Mesendoderm (in vitro differentiated cells): Measurements from ENCODE around the gene PKD2.
"Not testable (repeated sequence)": the region's sequence is repeated elsewhere in the genome, so short reads cannot be mapped to it uniquely, and the experiment has no call there.

ENCODE experiments used
- DNase-seq: peaks from one replicate; pipeline ENCODE4 v3.0.0; 2013
- H2AK5ac ChIP-seq: 2 replicates; pipeline ENCODE4 v1.6.1; 2013; ENCODE audit warnings: low read length, inconsistent platforms
- H2BK120ac ChIP-seq: 2 replicates; pipeline ENCODE4 v1.6.1; 2013; ENCODE audit warnings: low read depth, mild to moderate bottlenecking, low read length, moderate library complexity, mixed read lengths
- H2BK15ac ChIP-seq: replicated peaks from 2 replicates; pipeline ENCODE4 v1.6.1; 2013; ENCODE audit warnings: low read depth, mild to moderate bottlenecking, moderate library complexity
- H2BK5ac ChIP-seq: 2 replicates; pipeline ENCODE4 v1.6.1; 2013; ENCODE audit warnings: low read length, inconsistent platforms
- H3K18ac ChIP-seq: 2 replicates; pipeline ENCODE4 v1.6.1; 2013; ENCODE audit warnings: mild to moderate bottlenecking, low read length, mixed read lengths
- H3K23ac ChIP-seq: one replicate; pipeline ENCODE4 v1.6.1; 2013; ENCODE audit warnings: low read length
- H3K27ac ChIP-seq: 2 replicates; pipeline ENCODE4 v1.5.1; 2013; ENCODE audit warnings: low read depth, mild to moderate bottlenecking, inconsistent platforms, low read length, moderate library complexity
- H3K27me3 ChIP-seq: 2 replicates; pipeline ENCODE4 v1.6.1; 2013; ENCODE audit warnings: low read length, control low read depth, mild to moderate bottlenecking, inconsistent platforms; ENCODE audit not compliant: insufficient read depth, poor library complexity
- H3K36me3 ChIP-seq: 2 replicates; pipeline ENCODE4 v1.6.1; 2013; ENCODE audit warnings: low read length, inconsistent platforms; ENCODE audit not compliant: control insufficient read depth, insufficient read depth
- H3K4ac ChIP-seq: one replicate; pipeline ENCODE4 v1.6.1; 2013; ENCODE audit warnings: low read depth, mild to moderate bottlenecking, low read length, moderate library complexity
- H3K4me1 ChIP-seq: 2 replicates; pipeline ENCODE4 v1.6.1; 2013; ENCODE audit warnings: low read depth, low read length, inconsistent platforms; ENCODE audit not compliant: control insufficient read depth
- H3K4me2 ChIP-seq: 2 replicates; pipeline ENCODE4 v1.6.1; 2013; ENCODE audit warnings: low read length
- H3K4me3 ChIP-seq: 2 replicates; pipeline ENCODE4 v1.5.1; 2013; ENCODE audit warnings: mild to moderate bottlenecking, low read length
- H3K56ac ChIP-seq: one replicate; pipeline ENCODE4 v1.6.1; 2013; ENCODE audit warnings: low read length
- H3K79me1 ChIP-seq: 2 replicates; pipeline ENCODE4 v1.6.1; 2013; ENCODE audit warnings: low read length, inconsistent platforms
- H3K79me2 ChIP-seq: 2 replicates; pipeline ENCODE4 v1.6.1; 2013; ENCODE audit warnings: mild to moderate bottlenecking, low read length; ENCODE audit not compliant: control insufficient read depth, insufficient read depth
- H3K9ac ChIP-seq: 2 replicates; pipeline ENCODE4 v1.6.1; 2013; ENCODE audit warnings: low read length, inconsistent platforms
- H4K5ac ChIP-seq: one replicate; pipeline ENCODE4 v1.6.1; 2013; ENCODE audit warnings: low read length
- H4K8ac ChIP-seq: one replicate; pipeline ENCODE4 v1.6.1; 2013; ENCODE audit warnings: low read depth, mild to moderate bottlenecking, control low read depth, low read length, moderate library complexity
- WGBS: extraction: QIAGEN DNeasy Blood & Tissue Kit; methylation state at CpG from one replicate; pipeline ENCODE4 v1.1.7; 2013; ENCODE audit warnings: low lambda C conversion rate, missing lambda C conversion rate; ENCODE audit not compliant: insufficient coverage; ENCODE audit errors: extremely low coverage; 5-methylcytosine and 5-hydroxymethylcytosine counted together

PKD2 gene

GRCh38 chr4:88021824-88022223 lies 14.4 kb downstream of the PKD2 start:
- no peak overlapping the region for H3K4me2 ChIP-seq
- H3K23ac ChIP-seq = no peak overlapping the region
- no peak overlapping the region for H2BK120ac ChIP-seq
- H3K27ac ChIP-seq = no peak overlapping the region
- H3K4me3 ChIP-seq = no peak overlapping the region
- H3K18ac ChIP-seq = no peak overlapping the region
- no peak overlapping the region for H4K8ac ChIP-seq
- no peaks in the 10 kb centered on the region for H3K27me3 ChIP-seq
- H2BK15ac ChIP-seq = no peak overlapping the region
- no peak overlapping the region for H4K5ac ChIP-seq
- no peak overlapping the region for H2BK5ac ChIP-seq
- H3K79me2 ChIP-seq = peaks cover 6% of the 10 kb centered on the region
- no peak overlapping the region for H3K4ac ChIP-seq
- H3K9ac ChIP-seq = no peak overlapping the region
- DNase-seq = no peak
- H3K56ac ChIP-seq = no peak overlapping the region
- no peaks in the 10 kb centered on the region for H3K36me3 ChIP-seq
- peaks cover 2% of the 10 kb centered on the region for H3K79me1 ChIP-seq
- H3K4me1 ChIP-seq = no peaks in the 10 kb centered on the region
- no peak overlapping the region for H2AK5ac ChIP-seq

DNA sequence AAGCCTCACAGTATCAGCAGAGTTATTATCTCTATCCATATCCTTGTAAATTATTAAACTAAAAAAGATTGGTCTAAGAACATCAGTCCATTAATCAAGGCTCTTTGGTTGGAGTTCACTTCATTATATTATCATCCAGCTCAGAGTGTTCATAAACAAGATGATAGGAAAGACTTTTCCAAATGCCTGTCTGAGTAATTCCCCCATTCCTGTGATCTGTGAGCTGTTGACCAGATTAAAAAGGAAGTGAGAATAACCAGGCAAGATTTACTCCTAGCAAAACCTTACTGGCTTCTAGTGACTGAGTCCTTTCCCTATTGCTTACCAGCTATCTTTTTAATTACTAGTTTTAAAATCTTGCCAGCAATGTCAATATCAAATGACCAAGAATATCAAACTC lies 14.9 kb downstream of the PKD2 start:
- Histone ChIP-seq H3K23ac (no peak overlapping the region), H3K27ac (no peak overlapping the region), H3K36me3 (no peaks in the 10 kb centered on the region), H2BK5ac (no peak overlapping the region), H2BK15ac (no peak overlapping the region), H3K56ac (no peak overlapping the region), H3K4ac (no peak overlapping the region), H3K18ac (no peak overlapping the region), H2AK5ac (no peak overlapping the region), H3K27me3 (no peaks in the 10 kb centered on the region), H3K4me3 (no peak overlapping the region), H4K5ac (no peak overlapping the region), H3K4me2 (no peak overlapping the region), H3K79me2 (peaks cover 4% of the 10 kb centered on the region), H3K79me1 (no peaks in the 10 kb centered on the region), H3K4me1 (no peaks in the 10 kb centered on the region), H4K8ac (no peak overlapping the region), H2BK120ac (no peak overlapping the region), H3K9ac (no peak overlapping the region)
- no peak for DNase-seq

DNA sequence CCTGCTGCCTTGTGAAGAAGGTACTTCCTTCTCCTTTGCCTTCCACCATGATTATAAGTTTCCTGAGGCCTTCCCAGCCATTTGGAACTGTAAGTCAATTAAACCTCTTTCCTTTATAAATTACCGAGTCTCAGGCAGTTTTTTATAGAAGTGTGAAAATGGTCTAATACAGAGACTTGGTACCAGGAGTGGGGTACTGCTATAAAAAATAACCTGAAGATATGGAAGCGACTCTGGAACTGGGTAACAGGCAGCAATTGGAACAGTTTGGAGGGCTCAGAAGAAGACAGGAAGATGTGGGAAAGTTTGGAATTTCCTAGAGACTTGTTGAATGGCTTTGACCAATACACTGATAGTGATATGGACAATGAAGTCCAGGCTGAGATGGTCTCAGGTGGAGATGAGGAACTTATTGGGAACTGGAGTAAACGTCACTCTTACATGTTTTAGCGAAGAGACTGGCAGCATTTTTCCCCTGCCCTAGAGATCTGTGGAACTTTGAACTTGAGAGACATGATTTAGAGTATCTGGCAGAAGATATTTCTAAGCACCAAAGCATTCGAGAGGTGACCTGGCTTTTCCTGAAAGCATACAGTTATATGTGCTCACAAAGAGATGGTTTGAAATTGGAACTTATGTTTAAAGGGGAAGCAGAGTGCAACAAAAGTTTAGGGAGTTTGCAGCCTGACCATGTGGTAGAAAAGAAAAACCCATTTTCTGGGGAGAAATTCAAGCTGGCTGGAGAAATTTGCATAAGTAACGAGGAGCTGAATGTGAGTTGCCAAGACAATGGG lies 18.6 kb downstream of the PKD2 start:
- not testable (repeated sequence) for H3K4me1 ChIP-seq, H3K79me2 ChIP-seq, H3K79me1 ChIP-seq, H4K5ac ChIP-seq, H2BK120ac ChIP-seq, H3K4ac ChIP-seq, H3K56ac ChIP-seq, H3K4me2 ChIP-seq, H2BK15ac ChIP-seq, H2BK5ac ChIP-seq, H3K36me3 ChIP-seq, H4K8ac ChIP-seq, H3K9ac ChIP-seq, DNase-seq, H3K4me3 ChIP-seq, H3K23ac ChIP-seq, H3K27ac ChIP-seq, H3K27me3 ChIP-seq, H2AK5ac ChIP-seq, H3K18ac ChIP-seq
- no CpG with 5 or more reads among the region's 6 CpGs for WGBS

DNA sequence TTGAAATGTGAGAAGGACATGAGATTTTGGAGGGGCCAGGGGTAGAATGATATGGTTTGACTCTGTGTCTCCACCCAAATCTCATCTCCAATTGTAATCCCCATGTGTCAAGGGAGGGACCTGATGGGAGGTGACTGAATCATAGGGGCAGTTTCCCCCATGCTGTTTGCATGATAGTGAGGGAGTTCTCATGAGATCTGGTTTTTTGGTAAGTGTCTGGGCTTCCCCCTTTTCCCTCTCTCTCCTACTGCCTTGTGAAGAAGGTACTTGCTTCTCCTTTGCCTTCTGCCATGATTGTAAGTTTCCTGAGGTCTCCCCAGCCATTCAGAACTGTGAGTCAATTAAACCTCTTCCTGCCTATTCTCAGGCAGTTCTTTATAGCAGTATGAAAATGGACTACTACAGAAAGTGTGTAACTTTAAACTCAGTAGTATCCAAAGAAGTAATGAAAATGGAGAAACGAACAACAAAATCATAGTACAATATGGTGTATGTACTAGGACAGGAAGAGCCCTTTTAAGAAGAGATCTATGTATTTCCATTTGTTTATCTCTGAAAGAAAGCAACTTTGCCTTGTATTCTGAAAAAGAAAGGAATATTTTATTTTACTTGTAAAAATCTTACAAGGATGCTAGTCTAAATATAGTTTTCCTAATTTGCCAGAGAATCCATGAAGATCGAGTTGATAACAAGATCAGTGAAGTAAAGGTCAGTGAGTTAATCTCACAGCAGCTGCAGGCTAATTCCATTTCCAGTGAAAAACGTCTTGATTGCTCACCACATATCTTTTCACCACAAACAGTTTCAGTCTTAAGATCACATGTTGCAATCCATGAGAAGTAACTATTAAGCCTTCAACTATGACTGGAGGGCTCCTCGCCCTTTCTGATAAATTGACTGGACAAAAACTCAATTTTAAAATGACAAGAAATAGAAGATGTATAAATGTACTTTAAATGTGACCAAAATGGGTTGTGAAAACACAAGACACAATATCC lies 20.5 kb downstream of the PKD2 start:
- no peak overlapping the region for H2AK5ac ChIP-seq
- no peak overlapping the region for H2BK120ac ChIP-seq
- no peak overlapping the region for H2BK15ac ChIP-seq
- H3K27ac ChIP-seq = no peak overlapping the region
- no peak overlapping the region for H3K18ac ChIP-seq
- no peak overlapping the region for H4K8ac ChIP-seq
- no peak overlapping the region for H2BK5ac ChIP-seq
- H3K9ac ChIP-seq = no peak overlapping the region
- H3K4me3 ChIP-seq = no peak overlapping the region
- no peak overlapping the region for H3K23ac ChIP-seq
- H3K4me2 ChIP-seq = no peak overlapping the region
- H3K4ac ChIP-seq = no peak overlapping the region
- H3K56ac ChIP-seq = no peak overlapping the region
- H3K36me3 ChIP-seq = no peaks in the 10 kb centered on the region
- no peaks in the 10 kb centered on the region for H3K27me3 ChIP-seq
- no peak overlapping the region for H4K5ac ChIP-seq
- no peak for DNase-seq
- WGBS = no CpG with 5 or more reads among the region's 4 CpGs
- H3K79me2 ChIP-seq = no peaks in the 10 kb centered on the region
- H3K4me1 ChIP-seq = no peaks in the 10 kb centered on the region
- no peaks in the 10 kb centered on the region for H3K79me1 ChIP-seq

GRCh38 chr4:88028946-88029345 lies 21.5 kb downstream of the PKD2 start:
- Histone ChIP-seq H3K18ac (no peak overlapping the region), H2BK15ac (no peak overlapping the region), H3K23ac (no peak overlapping the region), H3K4me2 (no peak overlapping the region), H2BK5ac (no peak overlapping the region), H4K8ac (no peak overlapping the region), H3K27me3 (no peaks in the 10 kb centered on the region), H3K79me1 (peaks cover 2% of the 10 kb centered on the region), H3K4me3 (no peak overlapping the region), H2AK5ac (no peak overlapping the region), H3K56ac (no peak overlapping the region), H3K27ac (no peak overlapping the region), H2BK120ac (no peak overlapping the region), H3K36me3 (no peaks in the 10 kb centered on the region), H3K4ac (no peak overlapping the region), H3K79me2 (peaks cover 2% of the 10 kb centered on the region), H3K4me1 (no peaks in the 10 kb centered on the region), H3K9ac (no peak overlapping the region), H4K5ac (no peak overlapping the region)
- WGBS = no CpG with 5 or more reads among the region's 3 CpGs
- DNase-seq = no peak
